Activated T-cell treated with anti-CD3 and anti-CD28 coated beads, Interleukin-2, amount 50 U/mL, for 4 hours (primary cell): ENCODE measurements around the gene ATP6V0C. TPM values are rescaled to one million over a fixed set of nuclear protein-coding genes. Genes with fewer than 3 reads are reported as not detected.

ENCODE experiments used
- ATAC-seq, 2 donors: fragments of 200-7000 bp; cut with Tn5 transposase; one replicate each; pipeline ENCODE4 v1.10.0; 2021
- DNase-seq: peaks from one replicate; pipeline ENCODE4 v3.0.0-alpha.2; 2020
- H3K27me3 Mint-ChIP-seq: one replicate; pipeline ENCODE4 v1.8.0; 2021; ENCODE audit warnings: low read depth, mixed read lengths
- H3K36me3 Mint-ChIP-seq: one replicate; pipeline ENCODE4 v1.8.0; 2022; ENCODE audit warnings: mixed read lengths; ENCODE audit not compliant: insufficient read depth
- H3K4me1 Mint-ChIP-seq: one replicate; pipeline ENCODE4 v1.8.0; 2021; ENCODE audit warnings: low read depth, mixed read lengths
- H3K4me3 Mint-ChIP-seq: one replicate; pipeline ENCODE4 v1.8.0; 2021; ENCODE audit warnings: mild to moderate bottlenecking, moderate library complexity, mixed read lengths
- H3K9me3 Mint-ChIP-seq: one replicate; pipeline ENCODE4 v1.8.0; 2021; ENCODE audit warnings: mixed read lengths
- total RNA-seq, 3 donors: library from RNA; stranded (reverse); gene quantifications; one replicate each; pipeline ENCODE4 v1.2.1, GENCODE V29; 2021

The ATP6V0C gene
- total RNA-seq: 100 to 1,000 TPM; 184 to 198 (median 188) TPM

DNA sequence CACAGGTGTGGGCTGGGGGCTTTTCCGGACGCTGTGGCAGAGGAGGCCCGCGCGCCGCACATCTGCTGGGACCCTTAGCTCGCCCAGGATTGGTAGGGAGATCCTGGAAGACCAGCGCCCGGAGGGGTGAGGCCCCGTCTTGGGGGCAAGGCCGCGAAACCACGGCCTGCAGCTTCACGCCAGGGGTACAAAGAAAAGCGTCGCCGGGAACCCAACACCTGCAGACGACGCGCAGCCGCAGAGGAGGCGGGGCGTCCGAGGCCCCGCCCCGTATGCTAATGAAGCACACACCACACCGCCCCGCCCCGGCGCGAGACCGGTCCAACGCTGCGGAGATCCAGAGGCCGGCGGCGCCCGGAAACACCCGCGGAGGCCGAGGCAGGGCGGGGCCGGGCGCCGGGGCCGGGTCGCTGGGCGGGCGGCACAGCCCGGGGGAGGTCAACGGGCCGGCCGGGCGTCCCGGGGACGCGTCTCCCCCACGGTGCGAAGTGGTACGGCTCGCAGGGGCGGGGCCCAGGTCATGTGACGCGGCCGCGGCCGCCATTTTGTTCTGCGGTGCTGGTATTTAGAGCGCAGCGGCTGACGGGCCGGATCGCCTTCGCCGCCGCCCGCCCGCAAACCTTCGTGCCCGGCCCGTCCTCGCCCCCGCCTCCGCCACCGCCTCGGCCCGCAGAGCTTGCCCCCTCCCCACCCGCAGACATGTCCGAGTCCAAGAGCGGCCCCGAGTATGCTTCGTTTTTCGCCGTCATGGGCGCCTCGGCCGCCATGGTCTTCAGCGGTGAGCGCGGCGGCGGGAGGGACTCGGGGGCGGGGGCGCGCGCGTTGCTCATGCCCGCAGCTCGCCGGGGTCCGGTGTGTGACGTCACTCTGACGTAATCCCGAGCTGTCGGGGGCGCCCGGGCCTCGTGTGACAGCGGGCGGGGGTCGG is at the start of gene ATP6V0C:
Gene ATP6V0C, plus strand, starts transcription at position 548 of the 928 bp plus-strand sequence. Its CDS starts 152 bp downstream, at position 700.
- H3K27me3 Mint-ChIP-seq: no peaks in the 10 kb centered on the region
- H3K4me3 Mint-ChIP-seq: peak within 1 kb of the TSS; percentile 93
- ATAC-seq (peak; percentile 85 to 91), DNase-seq (peak; percentile 87)
- peaks cover 6% of the 10 kb centered on the region for H3K36me3 Mint-ChIP-seq
- peaks cover 48% of the 10 kb centered on the region for H3K4me1 Mint-ChIP-seq
- no peaks in the 10 kb centered on the region for H3K9me3 Mint-ChIP-seq

DNA sequence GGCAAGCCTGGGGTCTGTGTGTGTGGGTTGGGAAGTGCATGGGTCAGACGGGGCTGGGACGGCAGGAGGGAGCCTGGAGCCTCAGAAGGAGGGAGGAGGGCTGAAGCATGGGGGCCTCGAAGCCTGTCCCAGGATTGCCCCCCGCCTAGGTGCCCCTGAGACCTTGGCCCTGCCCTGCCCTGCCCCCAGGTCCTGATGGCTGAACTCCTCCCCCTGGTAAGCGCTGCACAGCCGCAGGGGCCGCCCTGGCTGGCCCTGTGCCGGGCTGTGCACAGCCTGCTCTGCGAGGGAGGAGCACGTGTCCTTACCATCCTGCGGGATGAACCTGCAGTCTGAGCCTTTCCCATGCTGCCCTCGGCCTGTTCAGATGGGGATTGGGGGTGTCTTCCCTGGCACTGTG is 49.4 kb upstream of the ATP6V0C start:
- peaks cover 4% of the 10 kb centered on the region for H3K4me1 Mint-ChIP-seq
- no peaks in the 10 kb centered on the region for H3K9me3 Mint-ChIP-seq
- peaks cover 14% of the 10 kb centered on the region for H3K27me3 Mint-ChIP-seq
- DNase-seq: no peak
- no peak overlapping the region for H3K4me3 Mint-ChIP-seq
- no peak for ATAC-seq
- no peaks in the 10 kb centered on the region for H3K36me3 Mint-ChIP-seq

DNA sequence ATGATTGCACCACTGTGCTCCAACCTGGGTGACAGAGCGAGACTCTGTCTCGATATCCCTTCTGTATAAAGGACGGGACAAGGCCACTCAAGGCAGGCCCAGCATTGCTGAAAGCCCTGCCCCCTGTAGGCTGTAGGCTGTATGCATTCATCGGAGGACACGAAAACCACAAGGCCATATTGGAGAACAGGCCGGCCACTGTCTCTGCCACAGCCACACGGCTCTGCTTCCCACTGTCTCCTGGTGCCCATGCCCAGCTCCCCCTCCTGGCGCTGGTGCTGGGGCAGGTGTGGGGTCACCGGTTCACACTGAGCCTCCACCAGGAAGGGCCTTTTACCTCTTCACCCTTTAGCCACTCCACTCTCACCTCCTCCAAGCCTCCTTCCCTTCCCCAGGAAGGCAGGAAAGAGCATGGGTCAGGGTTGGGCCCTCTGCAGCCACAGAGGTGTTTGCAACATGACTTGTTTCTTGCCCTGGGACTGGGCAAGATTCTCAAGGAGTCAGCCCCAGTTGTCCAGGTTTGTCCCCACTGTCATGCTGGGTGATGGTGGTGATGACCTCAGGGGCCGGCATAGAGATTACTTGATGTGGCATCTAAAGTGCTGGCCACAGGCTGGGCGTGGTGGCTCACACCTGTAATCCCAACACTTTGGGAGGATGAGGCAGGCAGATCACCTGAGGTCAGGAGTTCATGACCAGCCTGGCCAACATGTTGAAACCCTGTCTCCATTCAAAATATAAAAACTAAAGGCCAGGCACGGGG is 47.9 kb upstream of the ATP6V0C start:
- Mint-ChIP-seq H3K36me3 (no peaks in the 10 kb centered on the region), H3K4me3 (no peak overlapping the region), H3K27me3 (peaks cover 28% of the 10 kb centered on the region), H3K4me1 (peaks cover 3% of the 10 kb centered on the region), H3K9me3 (no peaks in the 10 kb centered on the region)
- ATAC-seq: no peak
- no peak for DNase-seq

DNA sequence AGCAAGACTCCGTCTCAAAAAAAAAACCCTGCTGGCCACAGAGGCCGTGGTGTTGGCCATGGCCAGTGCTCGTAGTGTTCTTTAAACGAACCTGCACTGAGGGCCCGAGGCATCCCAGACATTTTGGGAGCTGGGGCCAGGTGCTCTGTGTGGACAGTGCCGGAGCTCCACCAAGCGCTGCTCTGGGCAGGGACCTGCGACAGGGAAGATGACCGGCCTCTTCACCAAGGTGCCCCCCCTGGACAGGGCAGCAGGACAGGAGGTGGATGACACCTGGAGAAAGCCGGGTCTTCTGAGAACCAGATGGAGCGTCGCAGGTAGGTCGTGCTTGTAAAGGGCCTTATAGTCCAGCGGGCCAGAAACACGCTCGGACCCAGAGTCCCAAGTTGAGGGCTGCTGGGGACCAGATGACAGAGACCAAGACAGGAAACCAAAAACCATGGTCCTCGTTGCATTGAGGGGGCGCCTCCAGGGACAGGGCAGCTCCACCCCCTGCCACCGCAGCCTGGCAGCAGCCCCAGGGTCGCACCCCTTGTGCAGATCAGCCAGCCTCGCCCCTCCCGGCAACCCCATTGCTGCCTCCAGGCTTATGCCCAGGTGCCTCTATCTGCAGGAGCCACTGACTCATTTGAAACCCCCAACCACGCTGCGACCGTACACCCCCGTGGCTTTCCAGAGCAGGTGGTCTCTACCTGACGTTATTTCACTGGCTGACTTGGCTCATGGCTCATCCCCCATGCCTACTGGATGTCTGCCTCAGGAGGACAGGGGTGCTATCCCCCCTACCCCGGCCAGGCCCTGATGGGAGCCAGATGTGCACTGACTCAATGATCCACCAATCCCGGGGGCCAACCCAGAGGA is 46.9 kb upstream of the ATP6V0C start:
- Mint-ChIP-seq H3K27me3 (peaks cover 28% of the 10 kb centered on the region), H3K4me3 (no peak overlapping the region), H3K4me1 (peaks cover 3% of the 10 kb centered on the region), H3K9me3 (no peaks in the 10 kb centered on the region), H3K36me3 (no peaks in the 10 kb centered on the region)
- DNase-seq (no peak), ATAC-seq (no peak)

DNA sequence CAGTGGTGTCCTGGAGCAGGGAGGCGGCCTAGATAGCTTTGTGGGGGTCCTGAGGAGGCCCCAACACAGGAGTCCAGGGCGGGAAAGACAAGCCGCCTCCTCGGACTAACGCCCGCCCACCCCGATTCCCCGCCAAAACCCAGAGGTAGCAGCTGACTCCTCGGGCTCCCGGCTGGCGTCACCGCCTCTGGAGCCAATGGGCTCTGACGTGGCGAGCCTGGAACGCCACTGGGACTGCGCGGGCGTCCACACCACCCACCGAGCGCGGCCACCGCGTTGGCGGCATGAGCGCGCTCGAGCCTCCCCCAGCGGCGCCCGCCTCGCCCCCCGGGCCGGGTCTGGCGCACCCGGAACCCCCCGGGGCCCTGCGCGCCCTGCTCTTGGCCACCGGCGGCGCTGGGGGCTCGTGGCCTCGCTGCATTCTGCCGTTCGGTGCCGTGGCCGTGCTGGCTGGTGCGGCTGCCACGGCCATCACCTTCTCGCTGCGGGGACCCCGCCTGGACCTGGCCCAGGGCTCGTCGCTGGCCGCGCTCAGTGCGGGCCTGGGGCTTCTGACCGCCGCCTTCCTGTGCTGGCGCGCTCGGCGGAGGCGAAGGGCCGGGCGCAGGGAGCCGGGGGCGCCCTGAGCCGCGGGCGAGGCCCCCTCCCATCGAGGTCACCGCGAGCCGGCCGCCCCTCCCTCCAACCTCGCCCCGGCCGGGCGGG is 46.1 kb upstream of the ATP6V0C start:
- no peak for DNase-seq
- Mint-ChIP-seq H3K27me3 (peaks cover 29% of the 10 kb centered on the region), H3K36me3 (no peaks in the 10 kb centered on the region), H3K9me3 (no peaks in the 10 kb centered on the region), H3K4me3 (no peak overlapping the region), H3K4me1 (peaks cover 3% of the 10 kb centered on the region)
- ATAC-seq: peak; percentile 29 to 32

DNA sequence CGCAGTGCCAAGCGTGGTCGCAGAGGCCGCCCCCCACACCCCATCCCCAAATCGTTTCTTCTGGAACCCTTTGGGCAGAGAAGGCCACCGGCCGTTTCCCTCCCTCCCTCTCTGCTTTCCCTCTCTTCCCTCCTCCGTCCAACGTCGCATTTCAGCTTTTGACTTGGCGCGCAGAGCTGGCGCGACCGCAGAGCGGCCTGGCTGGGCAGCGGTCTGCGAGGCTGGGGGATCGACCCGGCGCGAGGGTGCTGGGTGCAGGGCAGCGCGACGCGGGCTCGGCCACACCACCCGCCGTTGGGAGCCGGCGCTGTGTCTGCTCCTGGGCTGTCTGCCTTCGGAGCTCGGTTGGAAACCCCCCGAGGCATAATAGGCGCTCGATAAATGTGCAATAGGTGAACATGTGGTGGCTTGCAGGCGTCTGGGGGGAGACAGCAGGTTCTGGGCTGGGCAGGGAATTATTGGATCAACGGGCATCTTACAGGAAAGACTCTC is 45.5 kb upstream of the ATP6V0C start:
- no peak overlapping the region for H3K4me3 Mint-ChIP-seq
- peaks cover 7% of the 10 kb centered on the region for H3K4me1 Mint-ChIP-seq
- no peak for DNase-seq
- peak; percentile 38 to 44 for ATAC-seq
- no peaks in the 10 kb centered on the region for H3K36me3 Mint-ChIP-seq
- no peaks in the 10 kb centered on the region for H3K9me3 Mint-ChIP-seq
- peaks cover 35% of the 10 kb centered on the region for H3K27me3 Mint-ChIP-seq

DNA sequence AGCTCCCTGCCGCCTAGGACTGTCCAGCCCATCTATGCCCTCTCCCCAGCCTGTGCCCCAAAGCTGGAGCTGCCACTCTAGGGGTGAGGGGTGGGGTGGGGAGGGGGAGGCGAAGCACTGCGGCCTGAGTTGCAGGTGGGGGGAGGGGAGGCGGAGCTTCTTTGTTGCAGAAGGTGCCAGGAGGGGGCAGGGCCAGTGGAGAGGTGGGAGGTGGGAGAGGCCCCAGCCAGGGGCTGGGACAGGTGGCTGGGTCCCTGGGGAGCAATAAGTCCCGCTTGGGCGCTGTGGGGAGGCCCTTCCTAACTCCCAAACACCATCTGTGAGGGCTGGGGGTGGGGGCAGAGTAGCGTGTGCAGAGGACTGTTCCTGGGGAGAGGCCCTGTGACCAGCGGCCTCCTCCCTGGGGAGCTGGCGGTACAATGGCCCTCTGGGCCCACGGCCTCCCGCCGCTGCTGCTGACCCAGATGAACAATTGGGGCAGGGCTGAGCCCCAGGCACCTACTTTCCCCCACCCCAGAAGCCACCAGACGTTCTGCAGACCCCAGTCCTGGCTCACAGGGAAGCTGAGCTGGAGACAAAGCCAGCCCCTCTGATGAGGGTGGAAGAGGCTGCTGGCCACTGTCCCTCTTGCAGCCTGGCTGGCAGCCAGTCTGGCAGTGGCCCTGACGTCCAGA is 44.9 kb upstream of the ATP6V0C start:
- Mint-ChIP-seq H3K36me3 (no peaks in the 10 kb centered on the region), H3K9me3 (no peaks in the 10 kb centered on the region), H3K27me3 (peaks cover 36% of the 10 kb centered on the region), H3K4me1 (peaks cover 8% of the 10 kb centered on the region), H3K4me3 (no peak overlapping the region)
- no peak for ATAC-seq
- DNase-seq: no peak

DNA sequence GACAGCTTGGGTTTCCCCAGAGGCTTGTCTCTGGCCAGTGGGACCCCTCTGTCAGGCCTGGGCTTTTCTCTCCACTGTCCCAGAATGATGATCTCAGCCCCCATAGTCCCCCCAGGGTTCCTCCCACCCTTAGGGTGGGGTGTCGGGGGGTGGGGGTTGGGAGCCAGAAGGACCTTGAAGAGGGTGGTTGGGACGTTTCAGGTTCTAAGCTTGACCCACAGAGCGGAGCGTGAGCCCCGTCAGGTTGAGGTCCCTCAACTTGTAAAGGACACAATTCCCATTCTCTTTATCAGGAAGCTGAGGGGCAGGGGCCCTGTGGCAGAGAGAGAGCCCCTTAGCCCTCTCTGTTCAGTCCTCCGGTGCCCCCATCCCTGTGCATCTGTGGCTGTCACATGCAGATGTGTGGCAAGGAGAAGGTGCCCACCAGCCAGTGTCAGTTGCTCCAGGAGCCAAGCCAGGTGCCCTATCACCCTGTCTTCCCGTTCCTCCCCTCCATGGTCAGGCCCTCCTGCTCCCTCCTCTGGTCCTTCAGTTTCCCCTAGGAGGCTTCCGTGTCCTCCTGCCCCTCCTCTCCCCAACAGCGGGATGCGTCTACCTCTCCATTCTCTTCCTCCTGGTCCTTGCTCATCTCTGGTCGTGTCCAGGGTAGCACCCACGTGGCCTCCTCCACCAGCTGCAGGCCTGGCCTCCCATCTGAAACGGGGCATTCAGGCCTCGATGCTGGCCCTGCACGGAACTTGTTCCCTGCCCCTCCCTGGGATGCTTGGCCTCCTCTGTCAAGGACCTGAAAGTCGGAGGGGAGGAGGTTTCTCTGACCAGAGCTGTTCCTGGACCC is 44.1 kb upstream of the ATP6V0C start:
- ATAC-seq (no peak), DNase-seq (no peak)
- Mint-ChIP-seq H3K4me1 (peaks cover 8% of the 10 kb centered on the region), H3K36me3 (no peaks in the 10 kb centered on the region), H3K27me3 (peaks cover 36% of the 10 kb centered on the region), H3K4me3 (no peak overlapping the region), H3K9me3 (no peaks in the 10 kb centered on the region)

DNA sequence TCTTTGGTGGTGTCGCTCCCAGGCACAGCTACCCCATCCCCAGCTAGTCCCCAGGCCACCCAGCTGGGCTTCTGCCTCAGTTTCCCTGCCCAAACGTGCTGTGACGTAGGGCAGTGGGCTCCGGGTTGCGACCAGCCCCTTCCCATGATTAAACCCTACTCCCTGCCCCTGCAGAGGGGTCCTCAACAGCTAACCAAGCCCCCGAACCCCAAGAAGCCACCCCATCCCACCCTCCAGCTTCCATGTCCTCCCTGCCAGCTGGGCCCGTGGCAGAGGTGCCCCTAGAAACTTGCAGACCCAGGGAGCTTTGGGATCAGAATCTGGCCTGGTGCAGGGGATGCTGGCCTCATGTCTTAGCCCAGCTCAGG is 43.5 kb upstream of the ATP6V0C start:
- DNase-seq (no peak), ATAC-seq (no peak)
- H3K9me3 Mint-ChIP-seq: no peaks in the 10 kb centered on the region
- H3K27me3 Mint-ChIP-seq: peaks cover 36% of the 10 kb centered on the region
- no peaks in the 10 kb centered on the region for H3K36me3 Mint-ChIP-seq
- no peak overlapping the region for H3K4me3 Mint-ChIP-seq
- H3K4me1 Mint-ChIP-seq: peaks cover 8% of the 10 kb centered on the region

DNA sequence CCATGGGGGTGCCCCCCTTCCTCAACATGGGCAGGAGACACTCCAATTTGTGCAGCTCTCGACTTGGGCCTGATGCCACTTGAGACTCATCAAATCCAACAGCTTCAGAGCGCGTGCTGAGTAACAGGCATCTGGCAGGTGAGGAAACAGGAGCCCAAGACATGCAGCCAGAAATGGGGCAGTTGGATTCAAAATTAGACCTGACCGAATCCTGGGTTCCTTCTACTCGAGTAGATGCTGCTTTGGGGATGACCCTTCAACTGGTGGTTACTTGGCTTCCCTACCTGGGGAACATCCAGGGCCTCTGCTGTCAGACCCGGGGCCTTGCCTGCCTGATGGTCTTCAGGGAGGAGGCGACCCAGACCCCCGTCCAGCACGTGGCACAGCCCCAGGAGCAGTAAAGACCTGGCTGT is 43.1 kb upstream of the ATP6V0C start:
- DNase-seq (no peak), ATAC-seq (no peak)
- Mint-ChIP-seq H3K27me3 (peaks cover 36% of the 10 kb centered on the region), H3K4me3 (no peak overlapping the region), H3K4me1 (peaks cover 8% of the 10 kb centered on the region), H3K9me3 (no peaks in the 10 kb centered on the region), H3K36me3 (no peaks in the 10 kb centered on the region)

DNA sequence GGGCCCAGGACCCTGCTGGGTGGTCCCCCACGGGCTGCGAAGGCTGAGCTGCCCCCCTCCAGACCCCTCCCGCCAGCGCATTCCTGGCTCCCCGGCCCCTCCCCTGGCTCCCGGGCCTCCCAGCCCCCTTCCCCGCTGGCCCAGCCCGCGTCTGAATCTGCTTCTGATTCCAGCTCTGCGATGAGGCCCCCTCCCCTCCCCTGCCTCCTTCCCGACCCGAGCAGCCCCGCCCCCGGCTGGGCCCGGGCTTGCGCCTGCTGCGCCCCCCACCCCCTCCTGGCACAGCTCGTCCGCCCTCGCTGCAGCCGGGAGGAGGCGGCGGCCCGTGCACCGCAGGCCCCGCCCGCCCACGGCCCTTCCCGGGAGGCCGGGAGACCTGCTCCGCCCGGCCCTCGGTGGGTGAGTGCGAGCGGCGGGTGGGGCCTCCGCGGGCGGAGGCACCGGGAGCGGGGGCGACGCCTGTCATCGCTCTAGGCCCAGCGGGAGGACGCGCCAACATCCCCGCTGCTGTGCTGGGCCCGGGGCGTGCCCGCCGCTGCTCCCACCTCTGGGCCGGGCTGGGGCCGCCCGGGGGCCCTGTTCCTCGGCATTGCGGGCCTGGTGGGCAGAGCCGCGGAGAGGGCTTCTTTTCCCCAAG is 42.6 kb upstream of the ATP6V0C start, which contains the start of gene NTN3:
Gene NTN3, plus strand, starts transcription at position 282 of the 637 bp plus-strand sequence. CDS start 405 bp downstream, outside the sequence.
- no peak for DNase-seq
- H3K27me3 Mint-ChIP-seq: peaks cover 36% of the 10 kb centered on the region

More for the DNA sequence above, 42.6 kb upstream of the ATP6V0C start, which contains the start of gene NTN3:
- Mint-ChIP-seq H3K36me3 (no peaks in the 10 kb centered on the region), H3K4me1 (peaks cover 10% of the 10 kb centered on the region), H3K4me3 (no peak within 1 kb of the TSS), H3K9me3 (no peaks in the 10 kb centered on the region)
- no peak for ATAC-seq
